HCT116 (cell line): ENCODE data around the gene CUL4A. TPM values are rescaled to one million over a fixed set of nuclear protein-coding genes. Genes with fewer than 3 reads are reported as not detected.

Experiments
- ATAC-seq: fragments of 200-7000 bp; cut with Tn5 transposase; 2 replicates; pipeline ENCODE4 v1.9.1; 2020; ENCODE audit warnings: mild to moderate bottlenecking, moderate library complexity
- BruUV-seq: library from RNA; stranded (reverse); fragments of 400-500 nt; replicated peaks from 2 replicates; lab custom pipeline; 2021; lab: Mats Ljungman, UMichigan
- CTCF ChIA-PET: fragments of 300-600 bp; sonication (Branson Sonifier 250); formaldehyde crosslinking; loops from one replicate; lab custom pipeline; 2021; ENCODE audit warnings: antibody characterized with exemption; lab: Charles Lee
- POLR2A ChIA-PET: fragments of 300-600, 350-600 bp; sonication (Branson Sonifier 250); formaldehyde crosslinking; loops from one replicate; lab custom pipeline; 2021; ENCODE audit warnings: antibody characterized with exemption; lab: Charles Lee
- RAD21 ChIA-PET, 2 experiments: fragments of 300-600 bp; sonication (Branson Sonifier 250); formaldehyde crosslinking; loops; one replicate each; lab custom pipeline; 2023; ENCODE audit warnings: low total read pairs in 2 of 2; ENCODE audit not compliant: uncharacterized antibody in 2 of 2, unreplicated experiment in 2 of 2, low non-redundant PET in 1 of 2; lab: Charles Lee
- DNase-seq: peaks from one replicate; pipeline ENCODE4 v3.0.0-alpha.2; 2010; ENCODE audit warnings: low read depth, low spot score
- H2AFZ ChIP-seq: fragments of 200-600 bp; shearing (Covaris generic), sonication (generic); 2 replicates; pipeline ENCODE4 v1.6.1; 2017; ENCODE audit warnings: low read depth, mixed run types, mixed read lengths, antibody characterized with exemption, low read length; ENCODE audit not compliant: poor library complexity, severe bottlenecking
- H3K27ac ChIP-seq: 2 replicates; pipeline ENCODE4 v1.5.1; 2012; ENCODE audit warnings: low read depth, low read length
- H3K27me3 ChIP-seq: fragments of 200-600 bp; sonication (generic); 2 replicates; pipeline ENCODE4 v1.6.1; 2016; ENCODE audit warnings: mixed run types, low read length, mixed read lengths; ENCODE audit not compliant: insufficient read depth
- H3K36me3 ChIP-seq, 2 experiments: fragments of 200-500 bp in 1 of 2; fragments of 200-600 bp in 1 of 2; sonication (Bioruptor generic) in 1 of 2; sonication (generic) in 1 of 2; 2 replicates each; pipeline versions ENCODE4 v1.5.1 to v1.6.1; 2014 to 2016; ENCODE audit warnings: low read length in 2 of 2, inconsistent platforms in 1 of 2, mixed read lengths in 1 of 2, mixed run types in 1 of 2; ENCODE audit not compliant: insufficient read depth in 2 of 2, control insufficient read depth in 1 of 2
- H3K4me1 ChIP-seq, 2 experiments: fragments of 200-600 bp in 1 of 2; sonication (generic) in 1 of 2; 2 replicates each; pipeline versions ENCODE4 v1.5.1 to v1.6.1; 2012 to 2017; ENCODE audit warnings: low read length in 2 of 2, inconsistent platforms in 1 of 2, mild to moderate bottlenecking in 1 of 2, mixed read lengths in 1 of 2, mixed run types in 1 of 2, moderate library complexity in 1 of 2; ENCODE audit not compliant: insufficient read depth in 2 of 2, control insufficient read depth in 1 of 2
- H3K4me2 ChIP-seq: fragments of 200-600 bp; sonication (generic); 2 replicates; pipeline ENCODE4 v1.6.1; 2017; ENCODE audit warnings: mixed run types, low read length, mixed read lengths
- H3K4me3 ChIP-seq, 2 experiments: fragments of 200-600 bp in 1 of 2; sonication (generic) in 1 of 2; replicated peaks in 1 of 2; 2 replicates each; pipeline ENCODE4 v1.5.1; 2011 to 2016; ENCODE audit warnings: low read length in 2 of 2, control low read depth in 1 of 2, low read depth in 1 of 2, mild to moderate bottlenecking in 1 of 2, mixed read lengths in 1 of 2, mixed run types in 1 of 2
- H3K79me2 ChIP-seq: fragments of 200-600 bp; sonication (generic); 2 replicates; pipeline ENCODE4 v1.6.1; 2017; ENCODE audit warnings: mild to moderate bottlenecking, mixed run types, low read length, moderate library complexity, mixed read lengths; ENCODE audit not compliant: insufficient read depth
- H3K9ac ChIP-seq: fragments of 200-600 bp; sonication (generic); 2 replicates; pipeline ENCODE4 v1.6.1; 2016; ENCODE audit warnings: low read length, mixed read lengths
- H3K9me2 ChIP-seq: fragments of 200-600 bp; sonication (generic), shearing (Covaris generic); 2 replicates; pipeline ENCODE4 v1.6.1; 2017; ENCODE audit warnings: mixed run types, mild to moderate bottlenecking, moderate library complexity; ENCODE audit not compliant: insufficient read depth
- H3K9me3 ChIP-seq, 2 experiments: fragments of 200-500 bp in 1 of 2; fragments of 200-600 bp in 1 of 2; sonication (Bioruptor generic) in 1 of 2; sonication (generic) in 1 of 2; 2 replicates each; pipeline ENCODE4 v1.6.1; 2014 to 2017; ENCODE audit warnings: low read length in 2 of 2, mixed read lengths in 2 of 2, inconsistent platforms in 1 of 2, low read depth in 1 of 2, mild to moderate bottlenecking in 1 of 2, mixed run types in 1 of 2, moderate library complexity in 1 of 2; ENCODE audit not compliant: control insufficient read depth in 1 of 2, insufficient read depth in 1 of 2
- H4K20me1 ChIP-seq: fragments of 200-600 bp; sonication (generic), shearing (Covaris generic); 2 replicates; pipeline ENCODE4 v1.6.1; 2017; ENCODE audit warnings: mixed run types, mild to moderate bottlenecking, moderate library complexity; ENCODE audit not compliant: insufficient read depth
- CEBPB ChIP-seq: IDR thresholded peaks from 2 replicates; pipeline ENCODE4 v1.6.1; 2012; ENCODE audit warnings: low read depth
- JUND ChIP-seq: IDR thresholded peaks from 2 replicates; pipeline ENCODE4 v1.6.1; 2012
- POLR2AphosphoS5 ChIP-seq: IDR thresholded peaks from 2 replicates; pipeline ENCODE4 v1.6.1; 2011; ENCODE audit warnings: mild to moderate bottlenecking, low read depth, low read length, moderate library complexity
- SP1 ChIP-seq: IDR thresholded peaks from 2 replicates; pipeline ENCODE4 v1.6.1; 2012; ENCODE audit warnings: low read depth
- SRF ChIP-seq: IDR thresholded peaks from 2 replicates; pipeline ENCODE4 v1.6.1; 2012; ENCODE audit warnings: low read depth
- TCF7L2 ChIP-seq: IDR thresholded peaks from 2 replicates; pipeline ENCODE4 v1.7.0; 2011; ENCODE audit warnings: borderline replicate concordance, inconsistent platforms; ENCODE audit not compliant: insufficient read depth, insufficient read length; ENCODE audit errors: extremely low read depth
- ZFX ChIP-seq: fragments of 450-650 bp; IDR thresholded peaks from 2 replicates; pipeline ENCODE4 v1.6.1; 2017
- intact Hi-C: fragments of 100-400 bp; cut with micrococcal nuclease; formaldehyde crosslinking; loops from 2 replicates; pipeline ENCODE4 v1.10.0; 2022
- total RNA-seq: library from RNA; stranded (reverse); gene quantifications from one replicate; pipeline ENCODE4 v1.2.1, GENCODE V29; 2021; ENCODE audit not compliant: unreplicated experiment
- TF ChIP-seq, protein P1 (sequence below): IDR thresholded peaks from 2 replicates; pipeline ENCODE4 v1.6.1; 2012; ENCODE audit warnings: low read depth

CUL4A gene
- total RNA-seq, 1 experiment from 2014 or later: 76.5 TPM

- TF ChIP-seq TCF7L2 (no peak), SRF (no peak), POLR2AphosphoS5 (no peak), ZFX (no peak), JUND (no peak)
Observed at GRCh38 chr13:113273851-113274590, 64.6 kb downstream of the CUL4A start (continued).

- Histone ChIP-seq H3K9me3 (peaks cover 0 to 7% of the 10 kb centered on the region in 2 experiments; a peak in 1 of 4 replicates), H3K9ac (no peak overlapping the region; the same call in 1 of the 2 replicates), H2AFZ (no peak overlapping the region), H4K20me1 (no peaks in the 10 kb centered on the region), H3K27me3 (no peaks in the 10 kb centered on the region), H3K27ac (no peak overlapping the region), H3K4me2 (no peak overlapping the region), H3K79me2 (no peaks in the 10 kb centered on the region), H3K4me3 (no peak overlapping the region), H3K9me2 (no peaks in the 10 kb centered on the region), H3K36me3 (no peaks in the 10 kb centered on the region), H3K4me1 (peaks cover 0 to 11% of the 10 kb centered on the region in 2 experiments; a peak in 2 of 4 replicates)
- TF ChIP-seq SP1: no peak
- no peak for TF ChIP-seq CEBPB
- TF ChIP-seq TCF7L2: no peak
- TF ChIP-seq, protein P1, sequence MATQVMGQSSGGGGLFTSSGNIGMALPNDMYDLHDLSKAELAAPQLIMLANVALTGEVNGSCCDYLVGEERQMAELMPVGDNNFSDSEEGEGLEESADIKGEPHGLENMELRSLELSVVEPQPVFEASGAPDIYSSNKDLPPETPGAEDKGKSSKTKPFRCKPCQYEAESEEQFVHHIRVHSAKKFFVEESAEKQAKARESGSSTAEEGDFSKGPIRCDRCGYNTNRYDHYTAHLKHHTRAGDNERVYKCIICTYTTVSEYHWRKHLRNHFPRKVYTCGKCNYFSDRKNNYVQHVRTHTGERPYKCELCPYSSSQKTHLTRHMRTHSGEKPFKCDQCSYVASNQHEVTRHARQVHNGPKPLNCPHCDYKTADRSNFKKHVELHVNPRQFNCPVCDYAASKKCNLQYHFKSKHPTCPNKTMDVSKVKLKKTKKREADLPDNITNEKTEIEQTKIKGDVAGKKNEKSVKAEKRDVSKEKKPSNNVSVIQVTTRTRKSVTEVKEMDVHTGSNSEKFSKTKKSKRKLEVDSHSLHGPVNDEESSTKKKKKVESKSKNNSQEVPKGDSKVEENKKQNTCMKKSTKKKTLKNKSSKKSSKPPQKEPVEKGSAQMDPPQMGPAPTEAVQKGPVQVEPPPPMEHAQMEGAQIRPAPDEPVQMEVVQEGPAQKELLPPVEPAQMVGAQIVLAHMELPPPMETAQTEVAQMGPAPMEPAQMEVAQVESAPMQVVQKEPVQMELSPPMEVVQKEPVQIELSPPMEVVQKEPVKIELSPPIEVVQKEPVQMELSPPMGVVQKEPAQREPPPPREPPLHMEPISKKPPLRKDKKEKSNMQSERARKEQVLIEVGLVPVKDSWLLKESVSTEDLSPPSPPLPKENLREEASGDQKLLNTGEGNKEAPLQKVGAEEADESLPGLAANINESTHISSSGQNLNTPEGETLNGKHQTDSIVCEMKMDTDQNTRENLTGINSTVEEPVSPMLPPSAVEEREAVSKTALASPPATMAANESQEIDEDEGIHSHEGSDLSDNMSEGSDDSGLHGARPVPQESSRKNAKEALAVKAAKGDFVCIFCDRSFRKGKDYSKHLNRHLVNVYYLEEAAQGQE: no peak
- no peak for TF ChIP-seq SRF
- ChIA-PET POLR2A (no interaction called here), CTCF (no interaction called here), RAD21 (no interaction called here)
- intact Hi-C loops: loop anchor here (1.0 to 2.0 kb wide), 3 partner anchors 98 to 175 kb away; no protein-coding TSS in a partner anchor
- ATAC-seq (no peak), DNase-seq (no peak)
- no TSS peak for BruUV-seq
Observed at GRCh38 chr13:113274721-113275120, 65.3 kb downstream of the CUL4A start.
